Activated CD4-positive, alpha-beta T cell treated with anti-CD3 and anti-CD28 coated beads, Interleukin-2, amount 50 U/mL, for 48 hours (primary cell): Measurements from ENCODE around the gene PPP2R2B.

Experiments used
- DNase-seq, 2 experiments: peaks; one replicate each; pipeline ENCODE4 v3.0.0-alpha.2; 2020

The PPP2R2B gene

DNA sequence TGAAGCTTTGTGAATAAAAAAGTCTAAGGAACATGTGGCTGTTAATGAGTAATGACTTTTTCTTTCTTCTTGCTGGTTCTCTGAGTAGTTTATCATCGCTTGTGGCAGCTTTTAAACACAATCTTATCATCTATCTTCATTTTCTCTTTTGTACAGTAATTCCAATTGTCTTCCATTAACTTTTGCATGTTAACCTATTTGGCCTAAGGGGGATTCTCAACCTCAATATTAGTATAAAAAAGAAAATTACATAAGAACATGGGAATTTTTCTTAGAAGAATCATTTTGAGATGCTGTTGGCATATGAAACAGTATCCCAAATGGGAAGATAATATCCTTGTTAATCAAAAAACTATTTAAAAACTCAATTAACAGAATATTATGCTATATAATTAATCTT, 182.9 kb downstream of the PPP2R2B start:
- no peak for DNase-seq

DNA sequence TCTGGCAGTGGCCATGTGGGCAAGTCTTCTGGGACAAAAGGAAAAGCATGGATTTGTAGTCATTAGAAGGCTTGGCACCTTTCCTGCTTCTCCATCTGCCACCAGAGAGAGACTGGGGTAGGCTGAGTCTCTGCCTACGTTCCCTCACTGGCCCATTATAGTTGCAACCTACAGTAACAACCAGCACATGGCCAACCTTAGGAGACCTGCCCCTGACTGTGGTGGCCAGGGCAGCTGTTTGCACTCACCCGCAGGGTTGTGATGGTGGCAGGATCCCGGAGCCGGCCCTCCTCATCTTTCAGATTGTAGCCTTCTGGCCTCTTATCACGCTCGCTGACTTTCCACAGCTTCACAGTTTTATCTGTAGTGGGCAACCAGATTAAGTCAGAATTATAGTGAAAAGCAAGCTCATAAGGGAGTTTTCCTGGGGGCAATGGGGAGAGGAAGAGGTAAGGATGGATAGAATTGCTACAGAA, 187.6 kb downstream of the PPP2R2B start:
- no peak for DNase-seq

DNA sequence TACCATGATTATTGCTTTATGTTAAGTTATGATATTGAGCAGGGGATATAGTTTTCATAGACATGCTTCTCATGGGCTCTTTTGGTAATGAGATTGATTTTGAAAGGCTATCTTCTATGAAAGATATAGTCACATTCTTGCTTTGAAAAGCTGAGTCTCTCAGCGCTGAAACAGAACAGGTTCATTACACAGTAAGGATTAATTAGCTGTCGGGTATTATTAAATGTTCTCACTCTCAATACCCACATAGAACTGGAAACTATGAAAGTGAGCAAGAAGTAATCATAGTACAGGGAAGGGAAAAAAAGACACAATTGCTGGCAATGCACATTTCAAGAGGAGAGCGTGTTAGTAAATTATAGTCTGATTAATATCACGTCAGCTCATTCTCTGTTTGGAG, 190.9 kb downstream of the PPP2R2B start:
- DNase-seq = no peak

DNA sequence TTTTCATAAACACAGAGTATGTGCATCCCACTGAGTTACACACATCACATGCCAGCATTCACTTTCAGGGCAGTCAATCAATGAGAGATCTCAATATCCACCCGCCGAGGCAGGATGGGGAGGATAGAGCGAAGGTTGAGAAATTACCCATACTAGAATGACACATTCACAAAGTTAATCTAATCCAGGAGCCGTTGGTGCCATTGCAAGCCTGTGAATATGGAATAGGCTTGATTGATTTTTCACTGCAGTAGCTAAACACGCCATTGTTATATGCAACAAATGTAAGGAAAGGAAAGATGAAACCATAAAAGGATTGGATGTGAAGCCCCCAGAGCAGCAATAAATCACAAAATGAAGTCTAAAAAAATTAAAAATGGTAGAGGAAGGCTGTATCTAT, 194.7 kb downstream of the PPP2R2B start:
- DNase-seq = no peak

DNA sequence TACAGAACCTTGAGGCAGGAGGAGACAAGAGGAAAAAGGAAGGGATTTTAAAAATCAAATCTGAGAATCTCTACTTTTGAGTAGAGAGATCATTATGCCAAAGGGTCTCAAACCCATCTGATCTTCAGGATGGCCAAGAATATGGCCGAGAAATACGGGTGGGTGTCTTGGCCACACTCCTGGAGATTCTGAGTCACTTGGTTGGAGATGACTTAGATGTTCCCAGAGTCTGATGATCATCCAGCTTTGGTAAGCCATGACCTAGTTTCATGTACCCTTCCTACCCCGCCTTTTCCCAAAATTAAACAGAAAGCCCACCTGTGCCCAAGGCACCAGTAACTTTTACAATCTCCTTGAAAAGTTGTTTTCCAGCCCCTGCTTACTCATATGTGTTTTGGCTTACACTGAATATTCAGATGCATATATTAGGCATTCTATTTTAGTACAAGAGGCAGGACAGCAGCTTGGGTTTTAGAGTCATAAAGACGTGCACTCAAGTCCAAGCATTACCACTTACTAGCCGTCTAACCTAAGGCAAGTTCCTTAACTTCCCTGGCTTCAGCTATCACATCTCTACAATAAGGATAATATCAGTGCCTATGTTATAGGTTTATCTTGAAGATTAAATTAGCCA, 195.5 kb downstream of the PPP2R2B start:
- no peak for DNase-seq

DNA sequence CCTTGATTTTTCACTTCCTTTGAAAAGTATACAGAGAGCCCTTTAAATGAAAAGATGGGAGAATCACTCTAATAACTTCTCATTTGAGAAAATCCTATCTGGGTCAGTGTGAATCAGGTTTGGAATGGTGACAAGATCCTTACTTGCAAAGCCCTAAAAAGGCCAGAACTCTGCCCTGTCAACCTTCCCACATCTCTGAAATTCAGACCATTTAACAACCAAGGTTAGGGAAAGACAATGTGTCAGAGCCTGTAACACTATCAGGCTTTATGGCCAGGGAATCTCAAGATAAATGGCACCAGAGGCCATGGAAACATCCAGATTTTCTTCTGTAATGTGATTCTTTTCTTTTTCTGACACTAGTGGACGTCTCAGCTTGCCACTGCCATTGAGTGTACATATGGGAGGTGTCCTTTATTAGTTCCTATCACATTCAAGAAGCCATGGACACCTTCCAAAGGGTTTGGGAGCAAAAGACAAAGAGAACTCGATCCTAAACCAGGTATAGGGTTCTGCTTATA, 196.9 kb downstream of the PPP2R2B start:
- no peak for DNase-seq

DNA sequence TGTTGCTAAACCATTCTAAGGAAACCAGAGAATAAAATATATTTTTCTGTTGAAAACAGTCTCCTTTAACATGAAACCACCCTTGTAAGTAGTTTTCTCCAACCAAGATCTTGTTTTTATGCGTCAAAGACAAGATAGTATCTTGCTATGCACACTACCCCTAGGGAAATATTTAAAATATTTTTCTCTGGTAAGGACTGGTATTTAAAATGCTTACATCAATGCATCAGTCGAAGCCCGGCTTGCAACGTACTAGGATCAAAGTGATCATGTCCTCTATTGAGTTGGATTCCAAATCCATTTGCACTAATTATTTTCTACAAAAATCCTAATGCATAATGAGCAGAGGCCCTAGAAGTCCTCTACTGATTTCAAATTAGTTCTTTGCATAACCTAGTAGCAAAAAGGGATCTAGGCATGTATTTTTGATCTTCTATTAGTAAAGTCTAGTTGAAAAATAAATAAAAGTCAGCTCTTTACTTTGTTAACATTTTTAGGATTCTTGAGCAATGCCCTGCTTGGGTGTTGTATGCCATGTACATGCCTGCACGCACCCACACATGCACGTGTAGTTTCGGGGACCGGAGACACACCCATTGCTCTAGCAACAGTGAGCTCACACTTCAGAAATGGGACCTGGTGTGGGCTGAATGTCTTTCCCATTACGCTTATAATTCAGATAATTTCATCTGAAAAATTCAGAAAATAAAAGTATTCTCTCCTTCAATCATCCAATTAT, 197.5 kb downstream of the PPP2R2B start:
- no peak for DNase-seq

DNA sequence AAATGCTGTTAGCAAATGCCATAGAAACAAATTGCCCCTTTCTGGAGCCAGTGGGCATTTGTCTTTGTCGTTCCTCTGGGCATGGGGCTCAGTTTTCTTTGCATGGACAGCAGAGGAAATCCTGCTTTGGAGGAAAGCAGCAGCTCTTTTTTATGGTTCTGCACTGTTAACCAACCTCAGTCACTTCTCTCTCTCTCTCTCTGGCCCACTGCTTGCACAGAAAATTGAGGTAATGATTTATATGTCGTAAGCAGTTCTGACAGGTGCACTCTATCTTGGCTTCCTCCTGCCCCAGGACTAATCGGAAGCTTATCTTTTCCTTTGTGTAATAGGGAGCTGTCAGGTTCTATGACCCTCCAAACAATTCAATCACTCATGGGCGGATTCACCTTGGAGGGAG, 202.9 kb downstream of the PPP2R2B start:
- DNase-seq = no peak

DNA sequence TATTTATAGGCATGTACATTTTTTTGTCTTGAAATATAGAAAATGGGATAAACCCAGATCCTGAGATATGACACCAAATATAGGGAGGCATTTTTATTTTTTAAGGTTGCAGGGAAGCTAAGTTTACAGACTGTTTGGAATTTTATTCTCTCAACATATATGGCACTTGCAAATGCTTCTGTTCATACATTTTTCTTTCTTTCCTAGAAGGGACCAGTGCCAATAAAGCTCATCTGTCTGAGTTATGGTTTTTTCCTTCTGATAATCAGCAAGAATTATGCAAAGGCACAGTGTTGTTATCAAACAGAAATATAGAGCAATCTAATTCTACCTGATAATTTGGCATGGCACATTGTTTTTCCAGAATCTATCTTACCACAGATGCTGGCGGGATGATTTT, 205.7 kb downstream of the PPP2R2B start:
- DNase-seq = no peak

DNA sequence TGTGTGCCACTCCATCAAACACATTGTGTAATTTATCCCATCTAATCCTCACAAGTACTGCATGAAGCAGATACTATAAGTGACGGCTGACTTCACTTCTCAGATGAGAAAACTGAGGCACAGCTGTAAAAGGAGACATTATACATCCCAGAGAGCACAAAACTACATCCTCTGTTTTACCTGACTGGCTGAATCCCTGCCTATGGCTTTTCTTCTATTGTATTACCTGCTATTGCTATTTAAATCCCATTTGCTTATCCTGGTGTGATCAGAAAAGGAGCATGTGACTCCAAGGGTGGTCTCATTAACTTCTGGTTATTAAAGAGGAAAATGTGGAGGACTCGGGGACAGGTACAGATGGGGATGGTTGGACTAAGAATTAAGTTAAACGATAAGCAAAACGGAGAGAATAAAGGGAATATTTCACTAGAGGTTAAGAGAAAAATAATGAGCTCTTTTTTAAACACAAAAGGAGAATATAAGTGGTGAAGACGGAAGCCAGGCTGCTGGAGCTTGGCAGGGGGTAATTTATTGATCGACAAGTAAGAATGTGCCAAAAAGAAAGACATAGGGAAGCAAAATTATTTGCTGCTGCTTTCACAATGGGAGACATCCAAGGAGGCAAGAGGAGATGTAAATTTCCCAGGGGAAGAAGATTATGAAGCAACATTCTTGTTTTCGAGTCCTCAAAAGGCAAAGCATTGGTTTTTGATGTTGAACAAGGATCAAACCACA, 206.8 kb downstream of the PPP2R2B start:
- no peak for DNase-seq

DNA sequence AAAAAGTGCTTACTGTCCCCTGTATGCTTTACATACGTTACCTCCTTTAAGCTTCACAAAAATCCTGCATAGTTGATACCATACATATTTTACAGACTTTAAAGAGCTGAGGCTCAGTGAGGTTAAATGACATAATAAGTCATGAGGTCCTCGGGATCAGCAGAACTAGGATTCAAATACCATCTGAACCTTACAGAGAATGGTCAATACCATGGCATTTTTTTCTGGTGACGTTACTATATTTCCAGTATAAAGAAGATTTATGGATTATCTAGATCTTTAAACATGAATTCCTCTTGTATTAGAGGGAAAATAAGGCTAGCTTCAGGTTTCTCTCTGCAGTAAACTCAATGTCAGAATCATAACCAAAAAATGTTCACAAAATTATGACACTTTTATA, 208.9 kb downstream of the PPP2R2B start:
- DNase-seq = no peak

DNA sequence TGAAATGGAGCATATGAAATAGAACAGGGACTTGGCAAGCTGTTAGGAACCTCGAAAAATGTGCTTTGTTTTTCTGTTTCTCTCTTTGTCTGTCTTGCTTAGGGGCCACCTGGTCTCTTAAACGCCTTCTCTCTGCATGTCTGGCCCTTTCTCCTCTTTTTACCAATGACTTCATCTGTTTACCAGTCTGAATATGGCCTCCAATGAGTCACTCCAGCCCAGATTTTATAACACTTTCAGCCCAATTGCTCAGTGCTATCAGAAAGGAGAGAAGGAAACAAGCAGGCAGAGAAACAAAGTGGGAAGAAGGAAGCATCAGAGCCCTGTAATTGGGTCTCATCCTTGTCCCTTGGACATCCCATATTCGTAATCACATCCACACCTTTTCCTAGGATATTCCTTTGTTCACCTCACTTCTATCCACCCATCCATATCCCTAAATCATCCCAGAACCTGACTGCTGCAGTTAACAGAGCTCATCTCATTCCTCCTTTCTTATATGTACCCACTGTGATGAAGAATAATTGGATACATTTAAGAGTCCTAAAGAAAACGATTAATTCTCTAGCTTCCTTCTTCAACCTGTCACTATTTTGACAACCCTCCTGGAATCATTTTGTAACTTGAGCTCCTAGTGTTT, 210.8 kb downstream of the PPP2R2B start:
- DNase-seq = no peak

DNA sequence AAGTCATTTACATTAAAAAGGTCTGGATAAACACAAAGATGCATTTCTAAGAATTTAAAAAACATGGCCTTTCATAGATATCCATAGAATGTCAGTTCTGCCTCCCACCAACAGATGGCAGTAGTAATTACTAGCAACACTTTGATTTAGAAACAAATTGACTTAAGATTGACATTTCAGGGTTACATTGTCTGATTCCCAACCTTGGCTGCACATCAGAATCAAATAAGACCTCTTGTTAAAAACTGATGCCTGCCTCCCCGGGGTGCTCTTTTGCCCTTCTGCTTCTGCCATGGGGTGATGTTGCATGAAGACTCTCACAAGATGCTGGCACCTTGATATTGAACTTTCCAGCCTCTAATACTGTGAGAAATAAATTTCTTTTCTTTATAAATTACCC, 216.3 kb downstream of the PPP2R2B start:
- DNase-seq = no peak

DNA sequence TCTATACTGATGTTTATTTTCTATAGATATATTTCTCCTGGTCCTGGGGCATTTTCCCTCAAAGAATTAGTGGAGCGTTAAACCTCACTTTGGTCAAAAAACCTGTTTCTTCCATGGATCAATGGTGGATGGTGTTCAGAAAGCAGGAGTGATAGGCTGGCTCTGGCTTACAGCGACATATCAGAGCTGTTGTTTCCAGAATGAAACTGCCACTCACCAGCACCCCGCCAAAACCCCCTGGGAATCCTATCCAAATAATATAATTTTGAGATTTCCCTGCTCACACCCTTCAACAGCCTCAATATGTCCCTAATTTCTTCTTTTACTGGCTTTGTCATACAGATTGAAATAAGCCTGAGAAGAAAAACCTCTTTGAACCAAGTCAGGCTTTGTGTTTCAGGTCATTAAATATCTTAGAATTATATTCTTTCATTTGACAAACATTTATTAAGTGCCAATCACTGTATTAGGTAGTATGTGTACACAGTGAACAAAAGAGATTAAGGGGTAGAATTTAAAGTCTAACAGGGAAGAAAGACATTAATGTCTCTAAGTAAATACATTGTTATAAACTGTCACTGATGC, 218.1 kb downstream of the PPP2R2B start:
- no peak for DNase-seq

DNA sequence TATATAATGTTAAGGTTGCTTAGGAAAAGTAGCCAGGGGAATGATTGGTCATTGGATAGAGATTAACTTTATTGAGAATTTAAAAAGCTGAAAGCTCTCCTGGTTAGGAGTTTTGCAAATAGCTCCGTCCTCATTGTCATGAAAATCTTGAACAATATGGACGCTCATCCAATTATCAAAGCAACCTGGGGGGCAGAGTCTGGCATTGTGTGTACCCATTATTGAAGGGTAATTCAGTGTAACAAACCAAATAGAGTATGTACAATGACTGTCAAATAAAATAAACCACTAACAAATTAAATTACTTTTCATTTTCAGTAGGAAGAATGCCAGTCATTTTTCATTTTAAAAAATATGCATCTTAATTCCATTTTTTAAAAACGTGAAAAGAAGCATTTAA, 218.6 kb downstream of the PPP2R2B start:
- no peak for DNase-seq

DNA sequence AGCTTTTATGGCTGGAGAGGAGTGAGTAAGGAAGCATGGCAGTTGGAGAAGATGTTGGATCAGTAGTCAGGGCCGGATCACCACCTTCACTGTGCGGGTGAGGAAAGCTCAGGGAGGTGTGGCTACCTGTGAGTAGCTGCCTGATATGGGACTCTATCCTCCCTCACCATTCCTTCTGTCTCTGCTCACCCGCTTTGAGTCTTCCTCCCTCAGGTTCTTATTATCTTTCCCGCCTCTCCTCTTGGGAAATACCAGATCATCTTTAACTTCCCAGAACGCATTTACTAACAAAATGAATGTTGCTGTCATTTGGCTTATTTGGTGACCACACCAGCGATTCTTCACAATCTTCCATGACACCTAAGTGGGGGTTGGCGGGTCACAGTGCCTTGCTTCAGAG, 221.9 kb downstream of the PPP2R2B start:
- no peak for DNase-seq

DNA sequence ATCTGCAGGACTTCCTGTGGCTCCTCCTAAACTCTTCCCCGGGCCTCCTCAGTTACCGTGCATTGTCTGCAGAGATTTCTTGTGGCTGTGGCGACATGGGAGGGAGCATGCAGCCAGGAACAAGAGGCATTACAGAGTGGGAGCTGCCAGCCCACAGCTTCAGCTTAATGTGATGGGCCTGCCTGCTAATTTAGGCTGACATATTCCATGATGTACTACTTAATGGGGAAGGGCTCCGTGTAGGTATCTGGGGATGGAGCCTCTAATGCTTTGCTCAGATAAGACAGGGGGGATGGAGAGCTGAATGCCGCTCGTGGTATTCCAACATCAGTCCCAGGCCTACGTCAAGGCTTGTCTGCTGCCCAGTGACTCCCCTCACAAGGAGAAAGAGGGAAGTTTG, 225.0 kb downstream of the PPP2R2B start:
- DNase-seq = no peak

DNA sequence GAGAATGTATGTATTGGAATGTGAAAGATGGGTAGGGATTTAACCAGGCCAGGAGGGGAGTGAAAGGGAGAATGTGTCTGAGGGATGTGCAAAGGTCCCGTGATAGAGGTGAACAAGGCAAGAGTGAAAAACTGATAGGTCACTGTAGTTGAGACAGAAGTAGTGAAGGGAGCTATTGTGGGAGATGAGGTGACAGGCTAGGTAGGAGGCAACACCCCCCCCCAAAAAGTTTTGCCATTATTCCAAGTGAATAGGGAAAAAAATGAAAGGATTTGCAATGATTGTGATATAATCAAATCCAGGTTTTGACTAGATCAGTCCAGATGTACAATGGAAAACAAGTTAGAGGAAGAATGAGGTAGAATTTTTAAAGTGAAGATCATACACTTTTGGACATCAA, 226.0 kb downstream of the PPP2R2B start:
- no peak for DNase-seq

DNA sequence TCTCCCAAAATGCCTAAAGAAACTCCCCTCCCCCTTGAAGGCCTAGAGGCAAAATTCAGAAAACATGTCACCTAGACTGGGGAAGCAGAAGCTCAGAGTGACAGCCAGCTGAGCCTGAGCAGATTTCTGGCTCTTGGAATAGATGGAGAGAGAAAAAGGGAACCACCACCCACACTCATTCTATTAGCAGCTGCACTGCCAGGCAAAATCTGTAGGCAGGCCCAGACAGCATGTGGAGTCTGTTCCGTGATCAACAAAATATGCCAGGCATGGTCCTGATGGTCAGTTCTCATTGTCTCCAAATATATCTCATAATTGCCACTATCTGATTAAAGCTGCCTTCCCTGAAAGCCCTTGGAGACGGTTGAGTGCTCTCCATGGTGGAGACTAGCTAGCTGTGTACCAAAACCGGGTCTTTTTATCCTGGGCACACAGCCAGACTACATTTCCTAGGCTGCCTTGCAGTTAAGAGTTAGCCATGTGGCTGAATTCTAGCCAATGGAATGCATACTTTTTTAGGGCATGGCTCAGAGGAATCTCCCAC, 230.8 kb downstream of the PPP2R2B start:
- DNase-seq = no peak

DNA sequence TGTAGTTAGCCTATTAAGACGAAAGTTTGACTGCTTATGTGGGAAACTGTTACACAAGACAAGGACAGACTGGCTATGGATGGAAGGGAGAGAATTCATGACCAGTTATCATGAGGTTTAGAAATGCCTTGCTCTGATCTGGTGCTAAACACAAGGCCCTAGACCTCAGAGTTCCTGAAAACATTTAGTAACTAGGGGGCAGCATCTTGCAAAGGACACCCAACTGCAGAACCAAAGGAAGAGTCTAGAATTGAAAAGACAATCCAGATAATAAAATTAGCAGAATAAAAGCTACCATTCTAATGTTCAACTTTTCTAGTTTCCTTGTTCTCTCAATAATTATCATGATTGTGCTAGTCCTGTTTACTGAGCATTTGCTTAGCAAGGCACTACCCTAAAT, 232.1 kb downstream of the PPP2R2B start:
- DNase-seq = no peak

DNA sequence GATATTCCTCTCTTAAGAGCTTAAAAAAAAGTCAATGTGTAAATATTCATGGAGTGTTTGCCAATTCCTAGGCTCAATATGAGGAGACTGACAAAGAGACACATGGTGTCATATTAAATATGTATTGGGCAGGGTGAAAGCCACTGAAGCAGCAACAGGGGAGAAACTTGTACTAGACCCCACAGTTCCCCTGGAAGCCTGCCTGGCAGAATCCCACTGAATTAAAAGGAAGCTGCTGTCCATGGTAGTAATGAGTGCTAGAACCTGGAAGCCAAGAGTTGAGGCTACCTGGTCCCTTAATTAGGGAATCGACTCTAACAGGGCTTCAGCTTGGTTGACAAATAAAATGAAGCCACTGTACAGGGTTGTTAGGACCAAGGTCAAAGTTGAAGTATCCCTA, 233.2 kb downstream of the PPP2R2B start:
- DNase-seq = no peak

DNA sequence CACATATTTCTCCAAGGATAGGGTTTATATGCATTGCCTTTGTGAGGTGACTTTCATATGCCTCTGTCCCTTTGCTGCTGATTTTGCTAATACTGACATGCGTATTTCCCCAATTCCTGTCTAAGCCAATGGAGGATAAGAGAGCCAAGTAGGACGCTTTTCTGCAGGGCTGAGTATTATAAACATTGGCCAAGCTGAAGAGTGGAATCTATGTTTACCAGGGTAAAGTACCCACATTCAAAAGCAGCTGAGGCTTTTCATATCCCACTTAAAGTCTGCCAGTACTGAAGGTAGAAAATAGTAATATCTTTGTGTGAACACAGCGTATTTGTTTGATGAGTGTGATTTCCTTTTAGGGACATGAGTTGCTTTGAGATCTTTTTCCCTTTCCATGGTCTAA, 233.7 kb downstream of the PPP2R2B start:
- no peak for DNase-seq

DNA sequence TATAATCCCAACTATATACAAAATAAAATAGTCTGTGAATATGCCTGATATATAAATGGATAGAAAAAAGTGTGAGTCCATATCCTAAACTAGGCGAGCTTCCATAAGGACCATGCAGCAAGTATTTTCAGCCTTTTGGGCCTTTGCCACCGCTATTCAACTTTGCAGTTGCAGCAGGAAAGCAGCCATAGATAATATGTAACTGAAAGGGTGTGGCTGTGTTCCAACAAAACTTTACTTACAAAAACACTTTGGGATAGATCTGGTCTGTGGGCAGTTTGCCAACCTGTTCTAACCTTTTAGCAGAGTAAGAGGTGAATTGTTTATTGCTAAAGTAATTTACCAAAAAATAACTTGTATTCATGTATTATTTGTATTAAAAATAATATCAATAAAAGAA, 234.8 kb downstream of the PPP2R2B start:
- no peak for DNase-seq
